ENCODE data around the gene RASD2.

RASD2 gene

DNA sequence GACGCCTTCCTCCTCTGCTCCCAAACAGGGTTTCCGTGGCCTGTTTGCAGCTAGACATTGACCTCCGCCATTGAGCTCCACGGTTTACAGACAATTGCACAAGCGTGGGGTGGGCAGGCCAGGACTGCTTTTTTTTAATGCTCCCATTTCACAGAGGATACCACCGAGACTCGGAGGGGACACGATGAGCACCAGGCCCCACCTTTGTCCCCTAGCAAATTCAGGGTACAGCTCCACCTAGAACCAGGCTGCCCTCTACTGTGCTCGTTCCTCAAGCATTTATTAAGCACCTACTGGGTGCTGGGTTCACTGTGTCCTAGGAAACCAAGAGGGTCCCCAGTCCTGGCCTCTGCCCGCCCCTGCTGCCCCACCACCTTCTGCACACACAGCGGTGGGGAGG is 12.2 kb downstream of the RASD2 start:
- no peak for DNase-seq (ENCODE audit: extremely low read depth, low read depth)

DNA sequence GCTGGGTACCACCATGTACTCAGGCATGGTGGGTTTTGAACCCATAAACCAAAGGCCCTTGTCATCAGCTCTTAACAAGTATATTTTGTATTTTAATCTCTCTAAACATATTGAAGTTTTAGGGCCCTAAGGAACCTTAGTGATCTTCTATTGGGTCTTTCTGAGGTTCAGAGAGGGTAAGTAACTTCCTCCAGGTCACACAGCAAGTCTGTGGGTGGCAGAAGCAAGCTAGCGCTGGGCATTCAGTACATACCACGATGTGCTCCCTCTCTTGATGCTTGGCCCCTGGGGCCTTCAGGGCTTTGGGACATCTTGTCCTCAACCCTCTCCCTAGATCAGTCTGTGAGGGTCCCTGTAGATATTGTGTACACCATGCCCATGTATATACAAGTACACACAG is 12.7 kb downstream of the RASD2 start:
- DNase-seq (ENCODE audit: extremely low read depth, low read depth) = no peak
- TF ChIP-seq, protein P1, sequence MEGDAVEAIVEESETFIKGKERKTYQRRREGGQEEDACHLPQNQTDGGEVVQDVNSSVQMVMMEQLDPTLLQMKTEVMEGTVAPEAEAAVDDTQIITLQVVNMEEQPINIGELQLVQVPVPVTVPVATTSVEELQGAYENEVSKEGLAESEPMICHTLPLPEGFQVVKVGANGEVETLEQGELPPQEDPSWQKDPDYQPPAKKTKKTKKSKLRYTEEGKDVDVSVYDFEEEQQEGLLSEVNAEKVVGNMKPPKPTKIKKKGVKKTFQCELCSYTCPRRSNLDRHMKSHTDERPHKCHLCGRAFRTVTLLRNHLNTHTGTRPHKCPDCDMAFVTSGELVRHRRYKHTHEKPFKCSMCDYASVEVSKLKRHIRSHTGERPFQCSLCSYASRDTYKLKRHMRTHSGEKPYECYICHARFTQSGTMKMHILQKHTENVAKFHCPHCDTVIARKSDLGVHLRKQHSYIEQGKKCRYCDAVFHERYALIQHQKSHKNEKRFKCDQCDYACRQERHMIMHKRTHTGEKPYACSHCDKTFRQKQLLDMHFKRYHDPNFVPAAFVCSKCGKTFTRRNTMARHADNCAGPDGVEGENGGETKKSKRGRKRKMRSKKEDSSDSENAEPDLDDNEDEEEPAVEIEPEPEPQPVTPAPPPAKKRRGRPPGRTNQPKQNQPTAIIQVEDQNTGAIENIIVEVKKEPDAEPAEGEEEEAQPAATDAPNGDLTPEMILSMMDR (IDR thresholded peaks at IDR 0.05; ENCODE audit: low read depth, low read length) = no peak

More for the DNA sequence above, 12.2 kb downstream of the RASD2 start:
- TF ChIP-seq, protein P1 (IDR thresholded peaks at IDR 0.05; ENCODE audit: low read depth, low read length) = no peak

DNA sequence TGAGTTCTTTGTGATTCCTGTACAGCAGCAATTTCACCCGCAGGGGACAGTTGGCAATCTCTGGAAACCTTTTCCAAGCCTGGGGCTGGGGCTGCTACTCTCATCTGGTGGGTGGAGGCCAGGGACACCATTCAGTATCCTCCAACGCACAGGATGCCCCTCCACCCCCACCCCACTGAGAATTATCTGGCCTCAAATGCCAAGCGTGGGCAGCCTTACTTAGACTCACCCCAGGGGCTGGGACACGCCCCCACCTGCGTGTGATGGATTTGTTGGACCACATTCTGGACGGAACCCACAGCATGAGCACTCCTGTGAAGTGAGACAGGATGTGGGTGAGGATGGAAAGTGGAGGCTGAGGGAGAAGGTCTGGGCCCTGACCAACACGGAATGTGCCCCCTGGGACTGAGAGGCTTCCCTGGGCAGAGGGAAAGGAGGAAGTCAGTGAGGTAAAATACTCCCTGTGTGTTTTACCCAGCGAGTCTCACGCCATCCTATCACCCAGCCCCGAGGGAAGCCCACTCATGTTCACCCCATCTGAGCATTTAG is 13.7 kb downstream of the RASD2 start:
- TF ChIP-seq, protein P1 (IDR thresholded peaks at IDR 0.05; ENCODE audit: low read depth, low read length) = no peak
- no peak for DNase-seq (ENCODE audit: extremely low read depth, low read depth)

DNA sequence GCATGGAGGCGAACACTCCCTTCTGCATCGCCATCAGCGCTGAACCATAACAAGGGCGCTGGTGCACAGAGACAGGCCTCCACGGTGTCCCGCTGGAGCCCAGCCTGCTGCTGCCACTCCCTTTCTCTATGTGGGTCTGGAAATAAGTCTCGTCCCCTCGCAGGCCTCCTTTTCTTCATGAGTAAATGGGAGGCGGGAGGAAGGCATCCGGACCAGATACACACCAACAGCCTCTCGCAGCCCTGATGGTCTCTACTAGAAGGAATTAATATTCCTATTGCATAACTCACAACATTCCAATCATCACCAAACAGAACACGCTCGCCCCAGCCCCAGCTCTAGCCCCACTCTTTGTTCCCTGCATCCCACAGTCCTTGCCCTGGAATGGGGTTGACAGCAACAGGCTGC is 14.9 kb downstream of the RASD2 start:
- no peak for DNase-seq (ENCODE audit: extremely low read depth, low read depth)
- TF ChIP-seq, protein P1 (IDR thresholded peaks at IDR 0.05; ENCODE audit: low read depth, low read length) = no peak

DNA sequence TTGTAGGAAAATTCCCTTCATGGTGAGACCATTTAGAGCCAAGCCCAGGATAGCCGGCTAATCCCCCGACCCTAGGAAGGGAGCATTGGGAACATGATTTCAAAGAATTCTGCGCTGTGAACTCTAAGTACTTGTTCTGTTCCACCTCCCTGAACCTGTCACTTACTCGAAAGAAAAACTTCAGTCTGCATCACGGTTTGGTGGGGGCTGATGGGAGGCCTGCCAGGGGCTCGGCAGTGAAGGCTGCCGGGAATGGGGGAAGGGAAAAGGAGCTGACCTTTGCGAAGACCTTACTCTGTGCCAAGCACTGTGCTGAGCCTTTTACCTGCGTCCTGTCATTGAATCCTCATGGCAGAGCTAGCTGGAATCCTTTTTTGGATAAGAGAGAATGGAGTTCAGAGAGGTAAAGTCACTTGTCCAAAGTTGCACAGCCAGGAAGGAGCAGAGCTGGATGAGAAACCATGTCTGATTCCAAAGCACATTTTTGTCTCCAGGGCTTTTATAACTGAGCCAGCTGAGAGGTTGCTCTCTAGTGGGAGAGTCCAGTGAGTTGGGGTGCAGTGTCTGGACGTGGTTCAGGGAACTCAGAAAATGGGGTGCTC is 15.4 kb downstream of the RASD2 start:
- DNase-seq (ENCODE audit: extremely low read depth, low read depth) = no peak
- TF ChIP-seq, protein P1 (IDR thresholded peaks at IDR 0.05; ENCODE audit: low read depth, low read length) = no peak

DNA sequence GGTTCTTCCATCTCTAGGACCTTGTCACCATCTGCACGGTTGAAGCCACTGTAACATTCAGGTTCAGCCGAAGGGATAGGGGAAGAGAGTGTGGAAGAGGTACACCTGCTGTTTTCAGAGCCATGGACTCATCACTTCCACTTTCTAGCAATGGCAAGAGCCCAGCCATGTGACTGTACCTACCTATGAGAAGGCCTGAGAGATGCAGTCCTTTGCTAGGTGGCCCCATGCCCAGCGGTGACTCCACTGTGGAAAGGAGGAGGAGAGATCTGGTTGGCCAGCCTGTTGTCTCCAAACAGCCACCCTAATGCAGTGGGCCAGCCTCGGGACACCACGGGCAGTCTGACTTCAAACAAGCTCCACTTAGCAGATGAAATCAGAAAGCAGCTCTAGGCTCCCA is 16.0 kb downstream of the RASD2 start:
- TF ChIP-seq, protein P1 (IDR thresholded peaks at IDR 0.05; ENCODE audit: low read depth, low read length) = no peak
- DNase-seq (ENCODE audit: extremely low read depth, low read depth) = no peak

DNA sequence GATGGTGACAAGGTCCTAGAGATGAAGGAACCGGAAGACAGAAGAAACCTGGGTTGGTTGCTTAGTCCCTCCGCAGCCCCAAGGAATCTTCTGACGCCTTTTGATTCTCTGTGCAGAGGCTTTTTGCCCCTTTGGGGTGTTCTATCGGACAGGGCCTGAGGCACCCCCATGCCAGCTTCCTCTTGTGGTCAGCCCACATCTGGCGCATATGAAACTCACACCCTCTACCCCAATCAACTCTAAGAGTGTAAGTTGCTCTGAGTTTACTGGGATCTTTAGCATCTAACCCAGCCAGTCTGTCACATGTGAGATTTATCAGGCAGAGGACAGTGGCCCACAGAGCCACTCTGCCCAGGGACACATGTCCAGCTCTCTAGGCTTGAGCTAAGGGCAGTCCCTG is 17.4 kb downstream of the RASD2 start:
- DNase-seq (ENCODE audit: extremely low read depth, low read depth) = no peak
- TF ChIP-seq, protein P1 (IDR thresholded peaks at IDR 0.05; ENCODE audit: low read depth, low read length) = no peak

All from AG09319 (cell line).